A172 (cell line): ENCODE measurements around the gene PHTF1. TPM values are rescaled to one million over a fixed set of nuclear protein-coding genes. Genes with fewer than 3 reads are reported as not detected.
"Not testable (repeated sequence)": the region's sequence is repeated elsewhere in the genome, so short reads cannot be mapped to it uniquely, and the experiment has no call there.

Source experiments
- DNase-seq: peaks from one replicate; pipeline ENCODE4 v3.0.0-alpha.2; 2015; ENCODE audit warnings: low spot score
- total RNA-seq: library from RNA; depleted of rRNA; stranded (reverse); fragments of >200 nt; shearing (Covaris generic); gene quantifications from 2 replicates; pipeline ENCODE4 v1.2.3, GENCODE V29; 2014

Gene PHTF1
- total RNA-seq, 1 experiment from 2014 or later: 33.6 TPM

GRCh38 chr1:113777561-113777960 is 18.3 kb upstream of the PHTF1 start:
- DNase-seq: no peak

- no peak for DNase-seq
Measured at GRCh38 chr1:113770031-113770430, 10.7 kb upstream of the PHTF1 start.

GRCh38 chr1:113769601-113769970 is 10.3 kb upstream of the PHTF1 start:
- no peak for DNase-seq

GRCh38 chr1:113768916-113769600 is 9.8 kb upstream of the PHTF1 start:
- no peak for DNase-seq

- DNase-seq: no peak
Measured at GRCh38 chr1:113765306-113766230, 6.3 kb upstream of the PHTF1 start.

GRCh38 chr1:113763661-113764060 is 4.4 kb upstream of the PHTF1 start:
- DNase-seq: no peak

GRCh38 chr1:113761937-113762336 is 2.7 kb upstream of the PHTF1 start:
- no peak for DNase-seq

GRCh38 chr1:113760102-113761080 is 1.1 kb upstream of the PHTF1 start:
- DNase-seq: no peak

GRCh38 chr1:113758631-113759332 is 504 bp downstream of the PHTF1 start:
- no peak for DNase-seq

GRCh38 chr1:113756461-113756860 is 2.8 kb downstream of the PHTF1 start:
- no peak for DNase-seq

- not testable (repeated sequence) for DNase-seq
Measured at GRCh38 chr1:113753333-113753732, 6.0 kb downstream of the PHTF1 start.

GRCh38 chr1:113751516-113751915 is 7.8 kb downstream of the PHTF1 start:
- no peak for DNase-seq

GRCh38 chr1:113751114-113751513 is 8.2 kb downstream of the PHTF1 start:
- no peak for DNase-seq

- DNase-seq: no peak
Measured at GRCh38 chr1:113749402-113749801, 9.9 kb downstream of the PHTF1 start.

GRCh38 chr1:113747376-113747775 is 11.9 kb downstream of the PHTF1 start:
- DNase-seq: peak; percentile 9

- DNase-seq: no peak
Measured at GRCh38 chr1:113745425-113745824, 13.9 kb downstream of the PHTF1 start.

- DNase-seq: no peak
Measured at GRCh38 chr1:113744114-113744513, 15.2 kb downstream of the PHTF1 start.

- DNase-seq: no peak
Measured at GRCh38 chr1:113742515-113742914, 16.8 kb downstream of the PHTF1 start.

- DNase-seq: no peak
Measured at GRCh38 chr1:113734357-113735055, 24.8 kb downstream of the PHTF1 start.

- DNase-seq: no peak
Measured at GRCh38 chr1:113732802-113733201, 26.5 kb downstream of the PHTF1 start.

GRCh38 chr1:113721010-113721409 is 38.3 kb downstream of the PHTF1 start:
- DNase-seq: no peak
